H1 (cell line): ENCODE measurements around the gene NEU4. TPM values are rescaled to one million over a fixed set of nuclear protein-coding genes. Genes with fewer than 3 reads are reported as not detected.
"Not testable (repeated sequence)": the region's sequence is repeated elsewhere in the genome, so short reads cannot be mapped to it uniquely, and the experiment has no call there.

Source experiments
- CTCF ChIA-PET: fragments of 300-600 bp; sonication (Branson Sonifier 250); formaldehyde crosslinking; loops from one replicate; lab custom pipeline; 2021; ENCODE audit not compliant: partially characterized antibody; lab: Charles Lee
- POLR2A ChIA-PET: fragments of 300-600 bp; sonication (Branson Sonifier 250); formaldehyde crosslinking; loops from one replicate; lab custom pipeline; 2021; ENCODE audit warnings: inconsistent platforms; ENCODE audit not compliant: partially characterized antibody; lab: Charles Lee
- DNase-seq, 2 experiments: peaks; one replicate each; pipeline versions ENCODE4 v3.0.0 to v3.0.0-alpha.2; 2010 to 2022; ENCODE audit warnings: low spot score in 2 of 2, low read depth in 1 of 2, mixed read lengths in 1 of 2
- FAIRE-seq: peaks from 2 replicates; lab custom pipeline; 2011; peaks lifted over from hg19 to GRCh38; lab: Jason Lieb, UNC
- H2AFZ ChIP-seq: 2 replicates; pipeline ENCODE4 v1.8.1; 2012; ENCODE audit warnings: low read length, inconsistent platforms
- H2AK5ac ChIP-seq: 2 replicates; pipeline ENCODE4 v1.6.1; 2013; ENCODE audit warnings: low read depth, low read length
- H2BK120ac ChIP-seq: replicated peaks from 2 replicates; pipeline ENCODE3; 2013; ENCODE audit warnings: low read depth, low read length, inconsistent platforms
- H2BK12ac ChIP-seq: 2 replicates; pipeline ENCODE4 v1.6.1; 2013; ENCODE audit warnings: low read depth, low read length
- H2BK15ac ChIP-seq: 2 replicates; pipeline ENCODE4 v1.6.1; 2013; ENCODE audit warnings: low read length
- H2BK20ac ChIP-seq: 2 replicates; pipeline ENCODE4 v1.6.1; 2013; ENCODE audit warnings: low read length
- H2BK5ac ChIP-seq: 2 replicates; pipeline ENCODE4 v1.6.1; 2013; ENCODE audit warnings: low read depth, low read length
- H3K14ac ChIP-seq: 2 replicates; pipeline ENCODE4 v1.6.1; 2013; ENCODE audit warnings: inconsistent platforms; ENCODE audit not compliant: insufficient read length
- H3K18ac ChIP-seq: 2 replicates; pipeline ENCODE4 v1.6.1; 2013; ENCODE audit warnings: low read length; ENCODE audit errors: extremely low read depth
- H3K23ac ChIP-seq: 2 replicates; pipeline ENCODE4 v1.6.1; 2013; ENCODE audit warnings: inconsistent platforms; ENCODE audit not compliant: insufficient read length
- H3K23me2 ChIP-seq: 2 replicates; pipeline ENCODE4 v1.6.1; 2013; ENCODE audit warnings: low read depth, low read length
- H3K27ac ChIP-seq: 2 replicates; pipeline ENCODE4 v1.6.1; 2011; ENCODE audit warnings: low read depth, low read length, inconsistent platforms
- H3K27me3 ChIP-seq, 4 experiments: replicated peaks in 1 of 4; 1 replicate in 1 of 4; 2 replicates in 3 of 4; pipeline versions ENCODE4 v1.6.1 to v1.8.1; 2011 to 2013; ENCODE audit warnings: low read length in 3 of 4, mild to moderate bottlenecking in 3 of 4, inconsistent platforms in 2 of 4, mixed read lengths in 2 of 4, moderate library complexity in 1 of 4; ENCODE audit not compliant: control insufficient read depth in 3 of 4, insufficient read depth in 3 of 4; ENCODE audit errors: extremely low read depth in 1 of 4
- H3K36me3 ChIP-seq, 4 experiments: 2 replicates each; pipeline versions ENCODE4 v1.6.1 to v1.8.1; 2011 to 2013; ENCODE audit warnings: mild to moderate bottlenecking in 4 of 4, low read length in 3 of 4, moderate library complexity in 2 of 4, control low read depth in 1 of 4, inconsistent platforms in 1 of 4; ENCODE audit not compliant: insufficient read depth in 4 of 4, control insufficient read depth in 2 of 4
- H3K4ac ChIP-seq: replicated peaks from 2 replicates; pipeline ENCODE3; 2013; ENCODE audit warnings: low read length, low read depth, mixed read lengths, inconsistent platforms; ENCODE audit not compliant: insufficient read length
- H3K4me1 ChIP-seq, 4 experiments: replicated peaks in 1 of 4; 1 replicate in 1 of 4; 2 replicates in 3 of 4; pipeline versions ENCODE4 v1.6.1 to v1.8.1; 2011 to 2013; ENCODE audit warnings: low read length in 3 of 4, inconsistent platforms in 2 of 4, mixed read lengths in 1 of 4; ENCODE audit not compliant: insufficient read depth in 4 of 4, control insufficient read depth in 3 of 4
- H3K4me2 ChIP-seq, 2 experiments: 2 replicates each; pipeline versions ENCODE4 v1.6.1 to v1.8.1; 2011 to 2013; ENCODE audit warnings: low read depth in 2 of 2, low read length in 2 of 2, control low read depth in 1 of 2, inconsistent platforms in 1 of 2, mild to moderate bottlenecking in 1 of 2; ENCODE audit not compliant: insufficient read depth in 1 of 2
- H3K4me3 ChIP-seq, 4 experiments: fragments of 200-600, 300-600 bp in 1 of 4; sonication (generic), shearing (Covaris generic), sonication (Bioruptor Twin) in 1 of 4; 2 replicates each; pipeline versions ENCODE4 v1.5.1 to v1.8.1; 2011 to 2016; ENCODE audit warnings: low read length in 4 of 4, low read depth in 3 of 4, control low read depth in 2 of 4, inconsistent platforms in 2 of 4, mild to moderate bottlenecking in 2 of 4, mixed read lengths in 1 of 4, moderate library complexity in 1 of 4; ENCODE audit not compliant: insufficient read depth in 2 of 4; ENCODE audit errors: extremely low read depth in 1 of 4
- H3K56ac ChIP-seq: replicated peaks from 2 replicates; pipeline ENCODE3; 2013; ENCODE audit warnings: low read depth, mild to moderate bottlenecking, mixed read lengths, low read length, inconsistent platforms; ENCODE audit not compliant: insufficient read length
- H3K79me1 ChIP-seq: 2 replicates; pipeline ENCODE4 v1.6.1; 2013; ENCODE audit warnings: low read depth, low read length, control low read depth
- H3K79me2 ChIP-seq, 2 experiments: 2 replicates each; pipeline versions ENCODE4 v1.6.1 to v1.8.1; 2012 to 2013; ENCODE audit warnings: low read length in 2 of 2, mild to moderate bottlenecking in 2 of 2, inconsistent platforms in 1 of 2; ENCODE audit not compliant: insufficient read depth in 2 of 2, control insufficient read depth in 1 of 2
- H3K9ac ChIP-seq, 4 experiments: replicated peaks in 1 of 4; 1 replicate in 1 of 4; 2 replicates in 3 of 4; pipeline versions ENCODE4 v1.6.1 to v1.8.1; 2011 to 2013; ENCODE audit warnings: low read depth in 3 of 4, low read length in 3 of 4, control low read depth in 2 of 4, mild to moderate bottlenecking in 2 of 4, moderate library complexity in 2 of 4, inconsistent platforms in 1 of 4; ENCODE audit errors: extremely low read depth in 1 of 4
- H3K9me3 ChIP-seq, 2 experiments: 2 replicates each; pipeline versions ENCODE4 v1.6.1 to v1.8.1; 2012 to 2013; ENCODE audit warnings: mild to moderate bottlenecking in 2 of 2, moderate library complexity in 2 of 2, control low read depth in 1 of 2, inconsistent platforms in 1 of 2, low read depth in 1 of 2, low read length in 1 of 2, mixed read lengths in 1 of 2; ENCODE audit not compliant: insufficient read depth in 2 of 2
- H4K20me1 ChIP-seq, 2 experiments: replicated peaks in 1 of 2; 2 replicates each; pipeline versions ENCODE3 to v1.8.1; 2011 to 2013; ENCODE audit warnings: inconsistent platforms in 2 of 2, low read length in 2 of 2, mild to moderate bottlenecking in 1 of 2; ENCODE audit not compliant: insufficient read depth in 2 of 2, control insufficient read depth in 1 of 2
- H4K5ac ChIP-seq: 2 replicates; pipeline ENCODE4 v1.6.1; 2013; ENCODE audit warnings: low read length, low read depth, mixed read lengths, inconsistent platforms; ENCODE audit not compliant: insufficient read length
- H4K8ac ChIP-seq: 2 replicates; pipeline ENCODE4 v1.8.0; 2013; ENCODE audit warnings: mild to moderate bottlenecking, moderate library complexity, low read length, inconsistent platforms; ENCODE audit not compliant: insufficient read depth; ENCODE audit errors: extremely low read depth
- H4K91ac ChIP-seq: replicated peaks from 2 replicates; pipeline ENCODE3; 2013; ENCODE audit warnings: low read length, mixed read lengths, inconsistent platforms; ENCODE audit not compliant: insufficient read length
- WGBS, 2 experiments: shearing (Covaris generic) in 1 of 2; methylation state at CpG; one replicate each; pipeline versions ENCODE4 v1.1.6 to v1.1.7; 2013 to 2015; ENCODE audit warnings: low lambda C conversion rate in 2 of 2, mixed read lengths in 2 of 2, inconsistent platforms in 1 of 2, low coverage in 1 of 2, missing lambda C conversion rate in 1 of 2; ENCODE audit not compliant: insufficient replicate concordance in 2 of 2, insufficient coverage in 1 of 2, insufficient read length in 1 of 2; ENCODE audit errors: extremely low coverage in 1 of 2, missing lambda C conversion rate in 1 of 2; 5-methylcytosine and 5-hydroxymethylcytosine counted together
- polyA plus RNA-seq, 7 experiments: library from polyadenylated mRNA; depleted of rRNA in 3 of 7; stranded (reverse) in 5 of 7; unstranded in 2 of 7; fragments of >200 nt in 5 of 7; fragments of 200-250 nt in 2 of 7; gene quantifications; 1 replicate in 5 of 7; 2 replicates in 1 of 7; 4 replicates in 1 of 7; pipeline versions ENCODE4 v1.2.1 to v1.2.3, GENCODE V29; 2011 to 2013; ENCODE audit warnings: missing spikeins in 2 of 7, mixed read lengths in 2 of 7
- total RNA-seq: library from RNA; stranded (reverse); fragmentation: NEBNext Ultra II Directional; extraction: Animal tissue kit (Norgen Biotek cat#: 25700); gene quantifications from 2 replicates; pipeline ENCODE4 v1.2.1, GENCODE V29; 2021

NEU4 gene
- total and polyA plus RNA-seq, 2 of the 8 experiments (the other 6 are each of a cell fraction or from before 2014, with no cell fraction given), result 0.32 to 0.50 TPM

- H3K4me3 ChIP-seq, H2AFZ ChIP-seq, H3K9me3 ChIP-seq, H3K79me1 ChIP-seq, H3K4me2 ChIP-seq, DNase-seq, H2BK120ac ChIP-seq, H4K20me1 ChIP-seq, H2BK15ac ChIP-seq, POLR2A ChIA-PET, H3K36me3 ChIP-seq, H4K5ac ChIP-seq, CTCF ChIA-PET, H4K8ac ChIP-seq, H2BK20ac ChIP-seq, FAIRE-seq, H3K4ac ChIP-seq, H2BK12ac ChIP-seq, H3K27ac ChIP-seq, H3K79me2 ChIP-seq, H3K14ac ChIP-seq, H2AK5ac ChIP-seq, H2BK5ac ChIP-seq, H4K91ac ChIP-seq, H3K23ac ChIP-seq, H3K56ac ChIP-seq, H3K23me2 ChIP-seq, H3K9ac ChIP-seq, H3K27me3 ChIP-seq, H3K4me1 ChIP-seq, H3K18ac ChIP-seq: not testable (repeated sequence)
- 87% methylated on average over 7 of the region's 16 CpGs; no CpG with 5 or more reads in 1 of the 2 experiments for WGBS, 2 experiments
These were observed 49.1 kb upstream of the NEU4 start for GRCh38 chr2:241759893-241760292.
